Measurements from ENCODE around the gene CLCN5.

DNA sequence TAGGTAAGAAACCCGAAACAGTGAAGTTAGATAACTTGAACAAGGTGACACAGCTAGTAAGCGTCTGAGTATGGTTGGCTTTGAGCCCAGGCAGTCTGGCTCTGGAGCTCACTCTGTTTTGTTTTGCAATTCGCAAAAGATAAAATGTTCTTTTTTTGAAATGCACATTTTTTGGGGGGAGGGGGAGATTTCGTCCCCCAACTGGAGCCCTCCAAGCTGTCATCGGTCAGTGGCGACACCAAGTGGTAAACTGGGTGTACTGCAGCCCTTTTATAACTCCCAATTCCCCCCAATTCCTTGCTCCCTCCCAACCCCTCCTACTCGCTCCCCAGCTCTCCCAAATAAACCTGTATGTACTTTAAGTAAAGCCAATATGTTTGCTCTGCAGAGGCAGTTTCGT is 2.8 kb upstream of the CLCN5 start:
- no peak for TF ChIP-seq CTCF (IDR thresholded peaks at IDR 0.05)
- no peak for TF ChIP-seq POLR2A (IDR thresholded peaks at IDR 0.05)
